ENCODE measurements around the gene SYT1. TPM values are rescaled to one million over a fixed set of nuclear protein-coding genes. Genes with fewer than 3 reads are reported as not detected.

The SYT1 gene
- total RNA-seq, 1 experiment from 2014 or later = 1.3 TPM

DNA sequence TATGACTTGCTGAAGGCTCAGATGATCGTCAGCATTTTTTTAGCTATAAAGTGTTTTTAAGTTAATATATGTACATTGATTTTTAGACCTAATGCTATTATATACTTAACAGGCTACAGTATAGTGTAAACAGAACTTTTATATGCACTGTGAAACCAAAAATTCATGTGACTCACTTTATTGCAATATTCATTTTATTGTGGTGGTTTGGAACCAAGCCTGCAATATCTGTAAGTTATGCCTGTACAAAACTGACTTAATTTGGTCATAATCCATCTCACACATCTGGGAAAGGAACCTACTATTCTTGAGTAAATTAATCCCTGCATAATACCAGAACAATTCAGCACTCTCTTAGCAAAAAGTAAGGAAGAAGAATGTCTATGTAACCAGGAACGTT is 390.7 kb downstream of the SYT1 start:
- no peak for DNase-seq
- Mint-ChIP-seq H3K27ac (ENCODE audit: unreplicated experiment) (no peak overlapping the region), H3K27me3 (ENCODE audit: unreplicated experiment) (no peaks in the 10 kb centered on the region)

DNA sequence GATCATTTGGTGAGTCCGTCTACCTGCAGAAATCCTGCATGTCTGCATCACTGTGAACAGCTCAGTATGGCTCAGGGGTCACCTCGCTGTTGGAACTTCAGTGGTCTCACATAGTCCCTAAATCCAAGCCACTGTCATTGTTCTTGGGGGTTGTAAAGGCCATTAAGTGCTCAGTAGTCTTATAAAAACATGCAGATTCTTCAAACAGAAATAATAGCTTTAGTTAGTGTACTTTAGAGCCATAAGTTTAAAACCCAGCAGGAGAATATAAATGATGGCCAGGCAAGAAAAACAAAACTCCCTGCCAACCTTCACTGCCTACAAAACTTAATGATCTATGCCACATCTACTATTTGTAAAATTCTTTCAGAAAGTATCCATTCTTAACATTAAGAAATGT is 396.3 kb downstream of the SYT1 start:
- no peaks in the 10 kb centered on the region for H3K36me3 Mint-ChIP-seq (ENCODE audit: insufficient read depth, unreplicated experiment)
- H3K9me3 Mint-ChIP-seq (ENCODE audit: low read depth, unreplicated experiment) = no peaks in the 10 kb centered on the region
- H3K4me3 Mint-ChIP-seq (ENCODE audit: low read depth, unreplicated experiment) = no peak overlapping the region
- BruUV-seq (replicated peaks) = no TSS peak
- intact Hi-C loops (cut with micrococcal nuclease; ENCODE audit: unreplicated experiment) = no loop called here
- no peak for TF ChIP-seq CTCF (IDR thresholded peaks at IDR 0.05; ENCODE audit: unreplicated experiment)
- no peaks in the 10 kb centered on the region for H3K4me1 Mint-ChIP-seq (ENCODE audit: low read depth, unreplicated experiment)
- CTCF ChIA-PET = no interaction called here
- no peak overlapping the region for H3K27ac Mint-ChIP-seq (ENCODE audit: unreplicated experiment)
- DNase-seq = no peak
- H3K27me3 Mint-ChIP-seq (ENCODE audit: unreplicated experiment) = no peaks in the 10 kb centered on the region

More for the DNA sequence above, 390.7 kb downstream of the SYT1 start:
- BruUV-seq (replicated peaks) = no TSS peak
- Mint-ChIP-seq H3K4me1 (ENCODE audit: low read depth, unreplicated experiment) (no peaks in the 10 kb centered on the region), H3K36me3 (ENCODE audit: insufficient read depth, unreplicated experiment) (no peaks in the 10 kb centered on the region), H3K4me3 (ENCODE audit: low read depth, unreplicated experiment) (no peak overlapping the region), H3K9me3 (ENCODE audit: low read depth, unreplicated experiment) (no peaks in the 10 kb centered on the region)
- intact Hi-C loops (cut with micrococcal nuclease; ENCODE audit: unreplicated experiment) = no loop called here
- CTCF ChIA-PET = no interaction called here
- no peak for TF ChIP-seq CTCF (IDR thresholded peaks at IDR 0.05; ENCODE audit: unreplicated experiment)

- Mint-ChIP-seq H3K36me3 (ENCODE audit: insufficient read depth, unreplicated experiment) (no peaks in the 10 kb centered on the region), H3K4me3 (ENCODE audit: low read depth, unreplicated experiment) (no peak overlapping the region), H3K9me3 (ENCODE audit: low read depth, unreplicated experiment) (no peaks in the 10 kb centered on the region), H3K27me3 (ENCODE audit: unreplicated experiment) (no peaks in the 10 kb centered on the region), H3K27ac (ENCODE audit: unreplicated experiment) (no peak overlapping the region), H3K4me1 (ENCODE audit: low read depth, unreplicated experiment) (no peaks in the 10 kb centered on the region)
- no peak for TF ChIP-seq CTCF (IDR thresholded peaks at IDR 0.05; ENCODE audit: unreplicated experiment)
- CTCF ChIA-PET = interaction anchor here (0.5 to 1.4 kb wide), 3 partner anchors 10 to 1155 kb away, joined by 3 to 5 read pairs (median 4); no protein-coding TSS in a partner anchor
- intact Hi-C loops (cut with micrococcal nuclease; ENCODE audit: unreplicated experiment) = no loop called here
- no TSS peak for BruUV-seq (replicated peaks)
- no peak for DNase-seq
Observed at GRCh38 chr12:79262938-79263337, 398.4 kb downstream of the SYT1 start.

DNA sequence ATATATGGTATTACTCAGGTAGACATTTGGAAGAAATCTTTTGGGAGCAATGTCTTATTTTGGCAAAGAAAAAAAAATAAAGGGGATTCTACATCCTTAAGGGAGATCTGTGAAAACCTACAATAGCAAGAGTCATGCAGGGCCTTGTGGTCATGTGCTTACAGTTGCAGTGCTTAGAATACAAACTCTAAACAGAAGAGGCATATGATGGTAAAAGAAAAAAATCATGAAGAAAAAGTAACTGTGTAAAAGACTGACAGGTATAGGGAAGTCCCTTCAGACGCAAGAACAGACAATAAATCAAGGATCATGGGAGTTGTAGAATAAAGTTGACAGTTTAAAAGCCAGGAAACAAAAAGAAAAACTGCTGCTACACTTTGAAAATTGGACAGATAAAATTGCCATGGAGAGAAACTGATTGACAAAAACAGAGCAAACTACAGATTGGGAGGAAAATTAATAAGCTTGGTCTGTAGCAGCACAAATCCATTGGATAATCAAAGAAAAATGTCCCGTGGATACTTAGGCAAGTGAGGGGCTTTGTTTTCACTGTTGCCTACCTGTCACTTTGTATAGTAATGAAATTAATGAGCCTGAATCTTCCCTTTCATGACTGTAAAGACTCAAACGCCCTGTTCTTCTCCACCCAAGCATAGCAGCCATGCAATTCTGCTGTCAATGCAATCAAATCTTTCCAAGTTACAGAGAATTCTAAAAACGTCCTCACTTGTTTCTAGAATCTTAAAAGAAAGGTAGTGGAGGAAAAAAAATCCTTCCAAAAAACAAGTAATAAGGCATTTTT is 402.0 kb downstream of the SYT1 start:
- no peak for TF ChIP-seq CTCF (IDR thresholded peaks at IDR 0.05; ENCODE audit: unreplicated experiment)
- Mint-ChIP-seq H3K36me3 (ENCODE audit: insufficient read depth, unreplicated experiment) (no peaks in the 10 kb centered on the region), H3K27me3 (ENCODE audit: unreplicated experiment) (no peaks in the 10 kb centered on the region), H3K9me3 (ENCODE audit: low read depth, unreplicated experiment) (no peaks in the 10 kb centered on the region), H3K4me3 (ENCODE audit: low read depth, unreplicated experiment) (no peak overlapping the region), H3K4me1 (ENCODE audit: low read depth, unreplicated experiment) (no peaks in the 10 kb centered on the region), H3K27ac (ENCODE audit: unreplicated experiment) (no peak overlapping the region)
- CTCF ChIA-PET = no interaction called here
- BruUV-seq (replicated peaks) = no TSS peak
- intact Hi-C loops (cut with micrococcal nuclease; ENCODE audit: unreplicated experiment) = no loop called here
- no peak for DNase-seq

All from Calu3 (cell line).